Measurements from ENCODE around the gene ANTXRL.

GRCh38 chr10:46255801-46256747, 30.7 kb upstream of the ANTXRL start:
- TF ChIP-seq, protein P1, sequence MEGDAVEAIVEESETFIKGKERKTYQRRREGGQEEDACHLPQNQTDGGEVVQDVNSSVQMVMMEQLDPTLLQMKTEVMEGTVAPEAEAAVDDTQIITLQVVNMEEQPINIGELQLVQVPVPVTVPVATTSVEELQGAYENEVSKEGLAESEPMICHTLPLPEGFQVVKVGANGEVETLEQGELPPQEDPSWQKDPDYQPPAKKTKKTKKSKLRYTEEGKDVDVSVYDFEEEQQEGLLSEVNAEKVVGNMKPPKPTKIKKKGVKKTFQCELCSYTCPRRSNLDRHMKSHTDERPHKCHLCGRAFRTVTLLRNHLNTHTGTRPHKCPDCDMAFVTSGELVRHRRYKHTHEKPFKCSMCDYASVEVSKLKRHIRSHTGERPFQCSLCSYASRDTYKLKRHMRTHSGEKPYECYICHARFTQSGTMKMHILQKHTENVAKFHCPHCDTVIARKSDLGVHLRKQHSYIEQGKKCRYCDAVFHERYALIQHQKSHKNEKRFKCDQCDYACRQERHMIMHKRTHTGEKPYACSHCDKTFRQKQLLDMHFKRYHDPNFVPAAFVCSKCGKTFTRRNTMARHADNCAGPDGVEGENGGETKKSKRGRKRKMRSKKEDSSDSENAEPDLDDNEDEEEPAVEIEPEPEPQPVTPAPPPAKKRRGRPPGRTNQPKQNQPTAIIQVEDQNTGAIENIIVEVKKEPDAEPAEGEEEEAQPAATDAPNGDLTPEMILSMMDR (IDR thresholded peaks at IDR 0.05; ENCODE audit: control extremely low read depth in 1 of 3, insufficient read depth in 1 of 3, low read depth in 1 of 3, low read length in 3 of 3) = peak; percentile 87 to 95 (median 90)
- TF ChIP-seq POLR2A (IDR thresholded peaks at IDR 0.05; ENCODE audit: control extremely low read depth in 1 of 2, low read depth in 2 of 2, low read length in 2 of 2) = no peak

Measured in H1 (cell line).